Measurements from ENCODE around the gene F2R. TPM values are rescaled to one million over a fixed set of nuclear protein-coding genes. Genes with fewer than 3 reads are reported as not detected.

F2R gene
- total and polyA plus RNA-seq, 4 donors, result 4.2 to 31.8 (median 13.7) TPM

DNA sequence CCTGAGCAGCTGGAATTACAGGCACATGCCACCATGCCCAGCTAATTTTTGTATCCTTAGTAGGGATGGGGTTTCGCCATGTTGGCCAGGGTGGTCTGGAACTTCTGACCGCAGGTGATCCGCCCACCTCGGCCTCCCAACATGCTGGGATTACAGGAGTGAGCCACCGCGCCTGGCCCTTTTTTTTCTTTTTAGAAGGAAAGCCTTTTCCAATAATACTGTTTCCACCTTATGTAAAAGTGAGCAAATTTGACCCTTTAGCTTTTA lies 23.7 kb upstream of the F2R start:
- no peak for ATAC-seq (ENCODE audit: insufficient read depth, low FRiP score)
- no peaks in the 10 kb centered on the region for H3K27me3 ChIP-seq (ENCODE audit: control insufficient read depth in 3 of 3, insufficient read depth in 3 of 3, low read length in 2 of 3)
- no peak for DNase-seq
- H3K27ac ChIP-seq (ENCODE audit: low read depth in 1 of 2, low read length in 1 of 2), result no peak overlapping the region
- no peaks in the 10 kb centered on the region for H3K36me3 ChIP-seq (ENCODE audit: control insufficient read depth in 4 of 4, insufficient read depth in 4 of 4, low read length in 4 of 4)
- H3K9ac ChIP-seq (ENCODE audit: insufficient read depth in 1 of 2, low read length in 2 of 2), result no peak overlapping the region
- TF ChIP-seq, protein P1, sequence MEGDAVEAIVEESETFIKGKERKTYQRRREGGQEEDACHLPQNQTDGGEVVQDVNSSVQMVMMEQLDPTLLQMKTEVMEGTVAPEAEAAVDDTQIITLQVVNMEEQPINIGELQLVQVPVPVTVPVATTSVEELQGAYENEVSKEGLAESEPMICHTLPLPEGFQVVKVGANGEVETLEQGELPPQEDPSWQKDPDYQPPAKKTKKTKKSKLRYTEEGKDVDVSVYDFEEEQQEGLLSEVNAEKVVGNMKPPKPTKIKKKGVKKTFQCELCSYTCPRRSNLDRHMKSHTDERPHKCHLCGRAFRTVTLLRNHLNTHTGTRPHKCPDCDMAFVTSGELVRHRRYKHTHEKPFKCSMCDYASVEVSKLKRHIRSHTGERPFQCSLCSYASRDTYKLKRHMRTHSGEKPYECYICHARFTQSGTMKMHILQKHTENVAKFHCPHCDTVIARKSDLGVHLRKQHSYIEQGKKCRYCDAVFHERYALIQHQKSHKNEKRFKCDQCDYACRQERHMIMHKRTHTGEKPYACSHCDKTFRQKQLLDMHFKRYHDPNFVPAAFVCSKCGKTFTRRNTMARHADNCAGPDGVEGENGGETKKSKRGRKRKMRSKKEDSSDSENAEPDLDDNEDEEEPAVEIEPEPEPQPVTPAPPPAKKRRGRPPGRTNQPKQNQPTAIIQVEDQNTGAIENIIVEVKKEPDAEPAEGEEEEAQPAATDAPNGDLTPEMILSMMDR (IDR thresholded peaks at IDR 0.05; ENCODE audit: control extremely low read depth, extremely low read depth), result no peak
- peaks cover 0 to 15% (median 4%) of the 10 kb centered on the region in 5 donors for H3K4me1 ChIP-seq (ENCODE audit: control insufficient read depth in 5 of 5, insufficient read depth in 5 of 5, low read length in 5 of 5)
- H3K4me3 ChIP-seq, result no peak overlapping the region
- no peaks in the 10 kb centered on the region for H3K9me3 ChIP-seq (ENCODE audit: control insufficient read depth in 4 of 4, insufficient read depth in 3 of 4, low read length in 3 of 4)
- 97 to 98% methylated on average over 6 of the region's 6 CpGs for WGBS, 2 donors

- Histone ChIP-seq H3K9me3 (ENCODE audit: control insufficient read depth in 4 of 4, insufficient read depth in 3 of 4, low read length in 3 of 4) (no peaks in the 10 kb centered on the region), H3K4me3 (no peak overlapping the region), H3K27ac (ENCODE audit: low read depth in 1 of 2, low read length in 1 of 2) (no peak overlapping the region), H3K27me3 (ENCODE audit: control insufficient read depth in 3 of 3, insufficient read depth in 3 of 3, low read length in 2 of 3) (no peaks in the 10 kb centered on the region), H3K4me1 (ENCODE audit: control insufficient read depth in 5 of 5, insufficient read depth in 5 of 5, low read length in 5 of 5) (peaks cover 0 to 15% (median 4%) of the 10 kb centered on the region in 5 donors), H3K36me3 (ENCODE audit: control insufficient read depth in 4 of 4, insufficient read depth in 4 of 4, low read length in 4 of 4) (no peaks in the 10 kb centered on the region), H3K9ac (ENCODE audit: insufficient read depth in 1 of 2, low read length in 2 of 2) (no peak overlapping the region)
- WGBS, 2 donors, result 93 to 97% methylated on average over 3 of the region's 3 CpGs
- ATAC-seq (ENCODE audit: insufficient read depth, low FRiP score), result no peak
- TF ChIP-seq, protein P1 (IDR thresholded peaks at IDR 0.05; ENCODE audit: control extremely low read depth, extremely low read depth), result no peak
- no peak for DNase-seq
These were observed 23.3 kb upstream of the F2R start for GRCh38 chr5:76692651-76693050.

- Histone ChIP-seq H3K9me3 (ENCODE audit: control insufficient read depth in 4 of 4, insufficient read depth in 3 of 4, low read length in 3 of 4) (no peaks in the 10 kb centered on the region), H3K4me1 (ENCODE audit: control insufficient read depth in 5 of 5, insufficient read depth in 5 of 5, low read length in 5 of 5) (peaks cover 0 to 15% (median 4%) of the 10 kb centered on the region in 5 donors), H3K27ac (ENCODE audit: low read depth in 1 of 2, low read length in 1 of 2) (no peak overlapping the region), H3K36me3 (ENCODE audit: control insufficient read depth in 4 of 4, insufficient read depth in 4 of 4, low read length in 4 of 4) (no peaks in the 10 kb centered on the region), H3K27me3 (ENCODE audit: control insufficient read depth in 3 of 3, insufficient read depth in 3 of 3, low read length in 2 of 3) (no peaks in the 10 kb centered on the region), H3K9ac (ENCODE audit: insufficient read depth in 1 of 2, low read length in 2 of 2) (no peak overlapping the region), H3K4me3 (no peak overlapping the region)
- TF ChIP-seq, protein P1 (IDR thresholded peaks at IDR 0.05; ENCODE audit: control extremely low read depth, extremely low read depth), result no peak
- ATAC-seq (ENCODE audit: insufficient read depth, low FRiP score), result no peak
- no peak for DNase-seq
- 98 to 100% methylated on average over 3 of the region's 3 CpGs for WGBS, 2 donors
These were observed 22.8 kb upstream of the F2R start for GRCh38 chr5:76693141-76693540.

DNA sequence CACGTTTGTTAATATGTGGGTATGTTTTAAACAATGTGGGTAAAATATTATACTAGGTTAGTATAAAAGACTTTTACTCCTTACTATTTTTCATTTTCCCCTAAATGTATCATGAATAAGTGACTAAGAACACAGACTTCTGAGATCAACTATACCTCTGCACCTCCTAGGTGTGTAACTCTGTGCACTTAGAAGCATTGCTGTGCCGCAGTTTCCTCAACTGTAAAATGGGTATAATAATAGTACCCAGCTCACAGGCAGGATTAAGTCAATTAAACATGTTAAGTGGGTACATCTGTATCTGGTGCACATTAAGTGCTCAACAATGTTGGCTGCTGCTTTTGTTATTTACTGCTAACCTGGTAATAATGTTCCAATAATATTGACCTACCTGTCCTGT lies 21.6 kb upstream of the F2R start:
- TF ChIP-seq, protein P1 (IDR thresholded peaks at IDR 0.05; ENCODE audit: control extremely low read depth, extremely low read depth), result no peak
- ATAC-seq (ENCODE audit: insufficient read depth, low FRiP score), result no peak
- no peaks in the 10 kb centered on the region for H3K9me3 ChIP-seq (ENCODE audit: control insufficient read depth in 4 of 4, insufficient read depth in 3 of 4, low read length in 3 of 4)
- H3K27me3 ChIP-seq (ENCODE audit: control insufficient read depth in 3 of 3, insufficient read depth in 3 of 3, low read length in 2 of 3), result no peaks in the 10 kb centered on the region
- H3K4me3 ChIP-seq, result no peak overlapping the region
- WGBS, 2 donors, result 49 to 50% methylated on average over 2 of the region's 2 CpGs
- no peak for DNase-seq
- no peaks in the 10 kb centered on the region for H3K36me3 ChIP-seq (ENCODE audit: control insufficient read depth in 4 of 4, insufficient read depth in 4 of 4, low read length in 4 of 4)
- no peak overlapping the region for H3K9ac ChIP-seq (ENCODE audit: insufficient read depth in 1 of 2, low read length in 2 of 2)
- H3K27ac ChIP-seq (ENCODE audit: low read depth in 1 of 2, low read length in 1 of 2), result no peak overlapping the region
- H3K4me1 ChIP-seq (ENCODE audit: control insufficient read depth in 5 of 5, insufficient read depth in 5 of 5, low read length in 5 of 5), result peaks cover 0 to 15% (median 4%) of the 10 kb centered on the region in 5 donors

Measured in lung (tissue), 12 donors.